Measurements from ENCODE around the gene EOMES.

The EOMES gene

GRCh38 chr3:27680517-27681246 is 41.4 kb downstream of the EOMES start:
- peak; percentile 28 for DNase-seq (ENCODE audit: low spot score)

GRCh38 chr3:27679691-27680090 is 42.4 kb downstream of the EOMES start:
- DNase-seq (ENCODE audit: low spot score), result no peak

- DNase-seq (ENCODE audit: low spot score), result no peak
Measured at GRCh38 chr3:27678234-27678633, 43.9 kb downstream of the EOMES start.

GRCh38 chr3:27677565-27677964 is 44.6 kb downstream of the EOMES start:
- no peak for DNase-seq (ENCODE audit: low spot score)

GRCh38 chr3:27675287-27675686 is 46.8 kb downstream of the EOMES start:
- DNase-seq (ENCODE audit: low spot score), result no peak

DNA sequence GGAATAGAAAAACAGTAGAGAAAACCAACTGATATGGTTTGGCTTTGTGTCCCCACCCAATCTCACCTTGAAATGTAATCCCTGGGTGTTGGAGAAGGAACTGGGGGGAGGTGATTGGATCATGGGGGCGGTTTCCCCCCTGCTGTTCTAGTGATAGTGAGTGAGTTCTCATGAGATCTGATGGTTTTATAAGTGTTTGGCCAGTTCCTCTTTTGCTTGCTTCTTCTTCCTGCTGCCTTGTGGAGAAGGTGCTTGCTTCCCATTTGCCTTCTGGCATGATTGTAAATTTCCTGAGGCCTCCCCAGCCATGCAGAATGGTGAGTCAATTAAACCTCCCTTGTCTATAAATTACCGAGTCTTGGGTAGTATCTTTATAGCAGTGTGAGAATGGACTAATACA is 48.4 kb downstream of the EOMES start:
- DNase-seq (ENCODE audit: low spot score), result no peak

DNA sequence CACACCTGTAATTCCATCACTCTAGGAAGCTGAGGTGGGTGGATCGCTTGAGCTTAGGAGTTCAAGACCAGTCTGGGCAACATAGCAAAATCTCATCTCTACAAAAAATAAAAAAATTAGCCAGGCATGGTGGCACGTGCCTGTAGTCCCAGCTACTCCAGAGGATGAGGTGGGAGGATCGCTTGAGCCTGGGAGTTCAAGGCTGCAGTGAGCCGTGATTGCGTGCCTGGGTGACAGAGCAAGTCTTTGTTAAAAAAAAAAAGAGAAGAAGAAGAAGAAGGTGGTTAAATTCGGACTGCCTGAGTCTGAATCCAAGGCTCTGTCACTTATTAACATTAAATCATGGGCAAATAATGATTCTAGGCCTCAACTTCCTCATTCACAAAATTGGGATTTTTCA is 51.0 kb downstream of the EOMES start:
- DNase-seq (ENCODE audit: low spot score), result no peak

DNA sequence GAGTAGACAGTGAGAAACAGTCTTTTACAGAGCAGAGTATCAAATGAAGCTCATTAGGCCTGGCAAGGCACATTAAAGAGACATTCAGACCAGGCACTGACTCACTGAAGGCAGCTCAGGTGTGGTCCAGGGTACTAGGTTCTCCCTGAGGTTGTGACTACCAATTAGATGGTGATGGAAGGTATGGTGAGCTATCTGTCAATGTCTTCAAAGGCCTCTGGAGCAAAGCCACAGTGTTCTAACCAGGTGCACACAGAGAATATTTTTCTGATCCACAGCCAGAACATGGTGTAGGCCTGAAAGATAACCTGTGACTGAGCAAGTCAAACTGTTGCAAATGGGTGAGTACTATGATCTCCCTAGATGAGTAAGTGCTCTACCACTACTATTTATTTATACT is 51.5 kb downstream of the EOMES start:
- DNase-seq (ENCODE audit: low spot score), result no peak

DNA sequence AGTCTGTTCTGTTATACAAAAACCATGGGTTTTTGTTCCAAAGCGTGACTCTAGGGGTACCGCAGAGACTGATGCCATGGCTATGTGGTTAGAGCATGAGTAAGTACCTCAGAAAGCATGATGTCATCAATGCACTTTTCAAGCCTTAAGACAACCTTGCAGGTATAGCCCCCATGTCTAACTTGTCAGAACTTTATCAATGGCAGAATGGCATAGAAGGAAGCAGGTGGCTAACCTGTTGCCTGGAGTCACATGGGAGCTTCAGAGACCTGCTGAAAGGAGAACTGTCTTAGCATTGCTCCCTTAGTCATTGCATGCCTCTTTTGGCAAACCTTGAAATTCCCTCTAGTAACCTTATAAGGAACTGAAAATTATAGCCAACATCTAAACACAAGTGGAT is 52.5 kb downstream of the EOMES start:
- DNase-seq (ENCODE audit: low spot score), result no peak

- DNase-seq (ENCODE audit: low spot score), result no peak
Measured at GRCh38 chr3:27667751-27668150, 54.4 kb downstream of the EOMES start.

- peak; percentile 71 for DNase-seq (ENCODE audit: low spot score)
Measured at GRCh38 chr3:27666708-27667107, 55.4 kb downstream of the EOMES start.

DNA sequence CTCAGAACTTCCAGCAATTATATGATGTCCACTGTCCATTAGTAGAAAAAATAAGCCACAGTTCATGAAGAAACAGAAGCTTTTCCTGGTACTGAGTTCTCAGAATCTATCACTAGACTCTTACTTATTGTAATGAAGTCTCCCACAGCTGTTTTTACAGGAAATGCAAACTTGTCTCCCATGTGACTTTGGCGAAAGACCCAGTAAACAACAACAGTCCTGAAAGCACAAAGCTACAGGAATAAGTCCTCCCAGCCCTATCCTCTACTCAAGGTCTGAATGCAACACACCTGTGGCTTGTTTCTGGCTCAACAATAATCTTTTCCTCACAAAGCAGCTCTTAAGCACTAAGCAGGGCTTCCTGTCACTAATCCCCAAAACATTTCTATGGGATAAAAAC is 55.9 kb downstream of the EOMES start:
- peak; percentile 16 for DNase-seq (ENCODE audit: low spot score)
